ENCODE measurements around the gene CCDC78.

DNA sequence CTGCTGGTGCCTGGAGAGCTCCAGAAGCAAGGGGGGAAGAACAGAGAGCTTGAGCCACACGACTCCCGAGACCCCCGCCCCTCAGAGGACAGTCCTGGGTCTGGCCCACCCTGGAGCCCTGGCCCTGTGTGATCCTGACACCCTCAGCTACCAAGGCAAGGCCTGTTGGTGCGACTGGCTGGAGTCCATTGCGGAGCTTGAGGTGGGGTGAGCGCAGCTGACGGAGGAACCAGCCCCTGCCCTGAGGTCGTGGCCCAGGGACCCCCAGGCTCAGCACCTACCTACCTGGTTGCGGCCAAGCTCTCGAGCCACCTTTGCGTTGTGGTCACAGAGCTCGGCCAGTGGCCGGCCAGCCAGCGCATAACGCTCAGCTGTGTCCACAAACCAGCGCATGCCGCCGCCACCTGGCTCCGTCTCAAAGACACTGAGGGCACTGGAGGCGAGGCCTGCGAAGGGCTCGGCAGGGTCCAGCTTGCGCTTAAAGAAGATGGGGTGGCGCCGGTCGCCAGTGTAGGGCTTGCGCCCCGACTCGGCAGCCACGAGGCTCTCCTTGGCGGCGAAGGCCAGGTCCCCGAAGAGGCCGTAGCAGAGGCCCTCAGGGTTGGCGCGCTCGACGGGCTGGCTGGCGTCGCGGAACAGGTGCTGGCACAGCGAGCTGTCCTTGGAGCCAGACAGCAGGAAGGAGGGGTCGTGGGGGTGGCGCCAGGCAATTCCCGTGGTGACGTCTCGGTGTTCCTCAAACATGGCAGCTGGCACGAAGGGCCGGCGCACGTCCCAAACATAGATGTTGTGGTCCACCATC, 39.6 kb downstream of the CCDC78 start:
- TF ChIP-seq, protein P1, sequence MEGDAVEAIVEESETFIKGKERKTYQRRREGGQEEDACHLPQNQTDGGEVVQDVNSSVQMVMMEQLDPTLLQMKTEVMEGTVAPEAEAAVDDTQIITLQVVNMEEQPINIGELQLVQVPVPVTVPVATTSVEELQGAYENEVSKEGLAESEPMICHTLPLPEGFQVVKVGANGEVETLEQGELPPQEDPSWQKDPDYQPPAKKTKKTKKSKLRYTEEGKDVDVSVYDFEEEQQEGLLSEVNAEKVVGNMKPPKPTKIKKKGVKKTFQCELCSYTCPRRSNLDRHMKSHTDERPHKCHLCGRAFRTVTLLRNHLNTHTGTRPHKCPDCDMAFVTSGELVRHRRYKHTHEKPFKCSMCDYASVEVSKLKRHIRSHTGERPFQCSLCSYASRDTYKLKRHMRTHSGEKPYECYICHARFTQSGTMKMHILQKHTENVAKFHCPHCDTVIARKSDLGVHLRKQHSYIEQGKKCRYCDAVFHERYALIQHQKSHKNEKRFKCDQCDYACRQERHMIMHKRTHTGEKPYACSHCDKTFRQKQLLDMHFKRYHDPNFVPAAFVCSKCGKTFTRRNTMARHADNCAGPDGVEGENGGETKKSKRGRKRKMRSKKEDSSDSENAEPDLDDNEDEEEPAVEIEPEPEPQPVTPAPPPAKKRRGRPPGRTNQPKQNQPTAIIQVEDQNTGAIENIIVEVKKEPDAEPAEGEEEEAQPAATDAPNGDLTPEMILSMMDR (optimal IDR thresholded peaks at IDR 0.05 in 1 of 3, IDR thresholded peaks at IDR 0.05 in 1 of 3, conservative IDR thresholded peaks at IDR 0.05 in 1 of 3; ENCODE audit: extremely low read depth in 1 of 3, insufficient read depth in 2 of 3, low read length in 3 of 3) = no peak
- TF ChIP-seq EZH2 (IDR thresholded peaks at IDR 0.05; ENCODE audit: low read length) = no peak
